Activated T-helper 1 cell treated with anti-CD3 and anti-CD28 coated beads, Interleukin-2, amount 50 U/mL, for 16 hours (primary cell): Measurements from ENCODE around the gene WNT4.
"Not testable (repeated sequence)": the region's sequence is repeated elsewhere in the genome, so short reads cannot be mapped to it uniquely, and the experiment has no call there.

Experiments
- DNase-seq, 2 donors: peaks; one replicate each; pipeline ENCODE4 v3.0.0-alpha.2; 2020; ENCODE audit warnings: low read depth in 1 of 2, low spot score in 1 of 2

WNT4 gene

DNA sequence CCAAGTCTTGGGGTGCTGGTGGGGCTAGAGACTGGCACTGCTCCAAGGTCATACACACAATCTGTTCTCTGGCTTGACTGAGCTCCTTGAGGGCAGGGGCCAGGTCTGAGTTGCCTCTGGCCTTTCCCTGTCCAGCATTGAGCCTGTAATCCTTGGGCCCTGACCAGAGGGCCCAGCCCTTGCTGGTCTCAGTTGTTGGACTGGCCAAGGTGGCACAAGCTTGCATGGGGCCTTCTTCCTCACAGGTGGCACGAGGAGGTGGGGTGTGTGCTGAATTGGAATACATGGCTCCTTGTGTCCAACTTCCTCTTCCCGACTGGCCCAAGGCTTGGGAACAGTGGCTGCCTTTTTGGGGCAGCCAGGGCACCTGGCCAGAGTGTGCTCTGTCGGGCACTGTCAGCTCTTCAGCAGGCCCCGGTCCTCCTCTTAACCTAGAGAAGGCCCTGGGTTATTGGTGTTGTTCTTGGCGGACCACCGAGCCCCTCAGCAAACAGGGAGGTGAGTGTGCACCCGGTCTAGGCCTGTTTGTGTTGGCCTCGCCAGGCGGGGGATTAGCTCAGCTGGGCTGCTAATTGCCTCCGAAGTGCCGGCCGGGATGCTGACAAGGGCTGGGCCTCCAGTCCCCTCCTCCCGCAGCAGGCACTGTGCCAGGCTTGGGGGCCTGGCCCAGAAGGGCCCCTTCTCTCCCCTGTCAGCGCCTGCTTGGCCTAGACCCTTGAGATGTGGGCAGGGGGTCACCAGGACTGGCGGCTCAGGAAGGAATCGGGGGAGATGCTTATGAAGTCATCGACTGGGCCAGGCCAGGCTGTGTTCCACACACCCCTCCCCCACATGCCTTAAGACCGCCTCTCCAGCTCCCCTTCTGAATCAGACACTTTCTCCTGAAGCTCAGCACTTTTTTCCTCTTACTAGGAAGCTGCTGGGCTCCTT lies 28.5 kb downstream of the WNT4 start:
- DNase-seq, result no peak

DNA sequence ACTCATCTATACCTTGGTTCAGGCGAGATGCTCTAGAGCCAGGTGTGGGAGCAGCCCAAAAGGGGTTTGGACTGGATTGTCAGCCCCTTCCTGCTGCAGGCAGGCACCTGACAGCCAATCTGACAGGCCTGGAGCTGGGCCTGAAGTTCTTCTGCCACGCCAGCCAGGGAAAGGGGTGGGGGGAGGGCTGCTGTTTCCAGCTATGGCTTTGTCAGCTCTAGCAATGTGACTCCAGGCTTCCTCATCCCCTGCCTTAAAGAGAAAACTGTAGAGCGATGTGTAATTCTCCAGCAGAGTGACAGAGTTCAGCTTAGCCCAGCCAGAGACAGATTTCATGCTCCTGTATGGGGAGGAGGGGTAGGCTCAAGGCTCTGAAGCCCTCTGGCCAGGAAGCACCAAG lies 30.3 kb downstream of the WNT4 start:
- DNase-seq, result no peak

DNA sequence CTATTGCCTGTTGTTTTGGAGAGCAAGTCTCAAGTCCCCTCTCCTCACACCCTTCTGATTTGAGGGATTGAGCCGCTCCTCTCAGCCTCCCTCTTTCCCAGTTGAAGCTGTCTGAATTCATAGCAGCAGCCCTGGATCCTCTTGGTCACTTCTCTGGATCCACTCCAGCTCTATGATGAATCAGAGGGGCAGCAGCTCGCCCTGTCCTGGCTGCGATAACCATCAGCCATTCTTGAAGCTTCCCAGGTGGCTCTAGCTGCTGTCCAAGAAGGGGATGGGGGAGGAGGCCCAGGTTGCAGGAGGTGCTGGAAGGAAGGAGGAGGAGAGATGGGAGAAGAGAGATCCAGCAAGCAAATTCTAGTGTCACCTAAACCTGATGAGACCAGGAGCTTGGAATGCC lies 31.3 kb downstream of the WNT4 start:
- no peak for DNase-seq

DNA sequence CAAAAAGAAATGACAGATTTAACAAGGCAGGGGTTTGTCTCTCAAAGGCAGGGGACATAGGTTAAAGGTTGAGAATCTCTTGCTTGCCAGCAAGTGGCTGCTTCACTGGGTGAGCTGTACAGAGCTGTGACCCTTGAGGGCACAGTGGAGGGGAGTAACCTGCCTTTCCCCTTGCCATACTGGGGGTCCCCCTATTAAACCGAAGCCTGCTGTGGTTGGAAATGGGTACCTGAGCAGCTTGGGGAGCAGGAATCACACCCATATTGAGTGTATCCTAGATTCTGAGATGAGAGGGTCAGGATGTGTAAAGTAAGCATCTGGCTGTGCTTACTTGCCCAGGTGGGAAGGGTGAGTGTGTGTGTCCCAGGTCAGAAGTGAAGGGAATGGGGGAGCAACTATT lies 31.8 kb downstream of the WNT4 start:
- no peak for DNase-seq

DNA sequence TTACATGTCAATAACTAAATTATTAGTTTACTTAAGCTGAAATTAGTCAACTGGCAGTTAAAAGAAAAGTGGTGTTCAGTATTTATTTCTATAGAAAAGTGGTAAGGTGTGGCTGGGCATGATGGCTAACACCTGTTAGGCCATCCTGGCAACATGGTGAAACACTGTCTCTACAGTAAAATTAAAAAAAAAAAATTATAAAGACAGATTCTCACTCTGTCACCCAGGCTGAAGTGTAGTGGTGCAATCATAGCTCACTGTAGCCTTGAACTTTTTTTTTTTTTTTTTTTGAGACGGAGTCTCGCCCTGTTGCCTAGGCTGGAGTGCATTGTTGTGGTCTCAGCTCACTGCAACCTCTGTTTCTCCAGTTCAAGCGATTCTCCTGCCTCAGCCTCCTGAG lies 32.9 kb downstream of the WNT4 start:
- no peak for DNase-seq

DNA sequence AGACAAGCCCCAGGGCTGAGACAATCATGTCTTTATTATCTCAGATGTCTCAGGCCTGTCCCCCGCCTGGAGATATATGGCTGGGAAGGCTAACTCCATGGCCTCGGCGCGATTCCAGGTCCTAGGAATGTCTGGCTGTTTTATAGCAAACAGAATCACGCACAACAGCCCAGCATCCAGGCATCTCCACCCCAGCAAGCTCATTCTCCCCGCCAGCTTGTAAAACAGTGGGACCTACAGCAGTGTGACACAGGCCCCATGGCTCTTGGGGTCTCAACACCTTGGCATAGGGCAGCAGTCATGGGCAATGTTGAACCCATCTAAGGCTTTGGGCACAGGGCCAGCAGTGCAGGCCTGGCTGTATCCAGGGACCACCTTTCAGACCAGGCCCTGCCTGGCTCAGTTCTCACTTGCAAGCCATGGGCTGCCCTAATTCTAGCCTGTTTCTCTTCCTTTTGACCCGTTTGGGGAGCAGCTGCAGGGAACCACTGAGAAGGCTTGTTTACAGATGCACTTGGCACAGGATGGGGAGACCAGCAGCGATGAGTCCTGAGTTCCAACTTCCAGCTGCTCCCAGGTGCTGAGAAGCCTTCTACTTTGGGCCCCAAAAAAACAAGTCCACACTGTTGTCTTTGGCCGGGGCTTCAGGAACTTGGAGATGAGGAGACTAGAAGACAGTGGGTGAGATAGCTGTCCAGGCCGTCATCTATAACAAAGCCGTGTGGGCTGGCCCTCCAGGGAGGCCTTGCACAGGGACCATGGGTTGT lies 34.4 kb downstream of the WNT4 start:
- DNase-seq, result no peak

DNA sequence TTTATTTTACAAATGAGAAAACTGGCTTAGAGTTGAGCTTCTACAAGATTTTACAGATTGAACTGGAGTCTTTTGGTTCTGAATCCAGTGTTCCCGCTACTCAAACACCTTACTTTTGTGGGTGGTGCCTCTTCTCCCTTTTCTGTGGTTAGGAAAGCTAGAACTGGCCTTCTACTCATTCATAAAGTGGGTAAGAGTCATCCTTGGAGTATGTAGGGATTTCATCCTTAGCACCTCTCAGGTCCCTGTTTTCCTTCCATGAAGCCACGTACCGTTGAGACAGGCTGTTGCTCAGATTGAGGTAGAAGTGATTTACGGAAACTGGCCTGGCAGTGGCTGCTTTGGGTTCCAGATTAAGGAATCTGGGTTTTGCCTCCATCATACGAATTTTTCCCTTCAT lies 35.8 kb downstream of the WNT4 start:
- DNase-seq, result no peak

DNA sequence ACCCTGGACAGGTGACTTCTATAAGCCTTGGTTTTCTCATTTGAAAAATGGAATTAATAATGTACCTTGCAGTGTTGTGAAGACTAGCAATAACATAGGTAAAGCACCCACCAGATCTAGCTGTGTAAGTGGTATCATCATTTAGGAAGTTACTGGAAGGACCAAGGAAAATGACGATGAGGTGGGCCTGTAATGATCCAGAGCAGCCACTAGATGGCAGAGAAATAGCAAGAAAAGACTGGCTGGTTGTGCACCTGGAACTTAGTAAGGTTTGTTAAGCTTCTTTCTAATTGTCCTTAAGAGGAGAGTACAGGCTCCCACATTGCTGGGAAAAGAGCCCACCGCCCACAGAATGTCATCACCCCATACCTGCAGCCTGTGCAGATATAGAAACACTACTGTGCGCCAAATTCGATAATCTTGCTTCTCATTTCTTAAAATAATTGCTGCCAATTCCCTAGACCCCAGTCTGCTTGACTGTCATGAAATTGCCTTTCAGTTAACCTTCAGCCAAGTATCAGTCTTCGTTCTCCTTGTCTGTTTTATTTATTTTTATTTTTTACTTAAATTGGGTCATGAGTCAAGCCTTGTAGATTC lies 37.2 kb downstream of the WNT4 start:
- DNase-seq, result no peak

DNA sequence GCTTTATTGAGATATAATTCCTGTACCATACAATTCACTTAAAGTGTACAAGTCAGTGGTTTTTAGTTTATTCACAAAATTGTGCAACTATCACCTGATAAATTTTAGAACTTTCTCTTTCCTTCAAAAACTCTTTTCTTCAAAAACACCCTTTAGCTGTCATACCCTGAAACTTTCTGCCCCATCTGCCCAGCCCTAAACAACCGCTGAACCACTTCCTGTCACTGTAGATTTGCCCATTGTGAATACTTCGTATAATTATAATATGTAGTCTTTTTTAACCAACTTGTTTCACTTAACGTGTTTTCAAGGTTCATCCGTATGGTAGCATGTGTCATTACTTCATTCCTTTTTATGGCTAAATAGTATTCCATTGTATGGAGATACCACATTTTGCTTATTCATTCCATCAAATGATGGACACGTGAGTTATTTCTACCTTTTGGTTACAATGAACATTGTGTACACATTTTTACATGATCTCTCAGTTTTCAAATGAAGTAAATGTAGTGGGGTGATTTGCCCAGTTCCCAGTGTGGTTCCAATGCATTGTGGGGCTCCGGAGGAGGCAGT lies 37.9 kb downstream of the WNT4 start:
- no peak for DNase-seq

DNA sequence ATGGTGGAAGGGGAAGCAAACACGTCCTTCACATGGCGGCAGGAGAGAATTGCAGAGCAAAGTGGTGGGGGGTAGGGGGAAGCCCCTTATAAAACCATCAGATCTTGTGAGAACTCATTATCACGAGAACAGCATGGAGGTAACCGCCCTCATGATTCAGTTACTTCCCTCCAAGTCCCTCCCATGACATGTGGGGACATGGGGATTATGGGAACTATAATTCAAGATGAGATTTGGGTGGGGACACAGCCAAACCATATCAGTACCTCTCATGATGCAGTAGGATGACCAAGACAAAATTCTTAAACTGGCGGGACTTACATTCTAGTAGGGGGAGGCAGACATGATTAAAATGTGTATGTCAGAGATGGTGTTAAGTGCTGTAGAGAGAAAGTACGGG lies 38.8 kb downstream of the WNT4 start:
- DNase-seq, result no peak

DNA sequence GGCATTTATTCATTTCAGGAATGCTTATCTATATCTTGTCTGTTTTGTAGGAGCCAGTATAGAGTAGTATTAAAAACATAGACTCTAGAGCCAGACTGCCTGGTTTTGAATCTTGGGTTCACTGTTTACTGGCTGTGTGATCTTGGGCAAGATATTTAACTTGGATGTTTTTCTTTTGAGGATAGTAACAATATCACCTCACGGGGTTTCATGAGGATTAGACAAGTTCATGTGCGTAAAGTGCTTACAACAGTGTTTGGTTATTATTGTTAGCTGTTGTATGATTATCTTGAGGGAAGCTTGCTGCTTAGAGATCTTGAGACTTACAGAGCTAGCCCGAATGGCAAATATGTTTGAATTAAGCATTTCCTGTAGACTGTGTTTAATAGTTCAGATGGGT lies 40.2 kb downstream of the WNT4 start:
- DNase-seq, result no peak

DNA sequence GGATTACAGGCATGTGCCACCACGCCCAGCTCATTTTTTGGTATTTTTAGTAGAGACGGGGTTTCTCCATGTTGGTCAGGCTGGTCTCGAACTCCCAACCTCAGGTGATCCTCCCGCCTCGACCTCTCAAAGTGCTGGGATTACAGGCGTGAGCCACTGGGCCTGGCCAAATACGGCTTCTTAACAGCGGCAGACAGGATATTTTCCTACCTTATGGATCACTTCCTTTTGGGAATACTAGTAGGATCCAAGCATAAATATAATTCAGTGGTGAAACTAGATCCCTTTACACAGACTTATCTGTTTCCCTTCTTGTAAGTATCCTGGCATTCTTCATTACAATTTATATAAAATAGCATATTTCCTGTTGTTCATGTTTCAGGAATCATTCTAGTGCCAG lies 40.9 kb downstream of the WNT4 start:
- DNase-seq, result no peak

DNA sequence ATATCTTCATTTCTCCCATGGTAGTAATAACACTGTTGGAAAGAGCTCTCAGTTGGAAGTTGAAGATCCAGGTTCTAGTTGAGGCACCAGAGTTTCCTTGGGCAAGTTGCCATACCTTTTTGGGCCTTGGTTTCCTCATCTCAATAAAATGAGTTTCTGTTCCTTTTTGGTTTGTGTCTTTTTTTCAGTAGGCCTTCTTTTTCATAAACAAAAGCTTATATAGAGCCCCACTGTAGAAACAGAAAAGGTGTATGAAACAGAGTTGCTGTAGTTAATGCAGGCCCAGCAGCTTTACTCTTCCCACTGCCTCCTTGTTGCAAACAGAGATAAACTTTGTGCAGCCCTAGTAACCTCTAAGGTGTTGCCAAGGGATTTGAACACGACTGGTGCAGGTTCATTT lies 41.7 kb downstream of the WNT4 start:
- no peak for DNase-seq

DNA sequence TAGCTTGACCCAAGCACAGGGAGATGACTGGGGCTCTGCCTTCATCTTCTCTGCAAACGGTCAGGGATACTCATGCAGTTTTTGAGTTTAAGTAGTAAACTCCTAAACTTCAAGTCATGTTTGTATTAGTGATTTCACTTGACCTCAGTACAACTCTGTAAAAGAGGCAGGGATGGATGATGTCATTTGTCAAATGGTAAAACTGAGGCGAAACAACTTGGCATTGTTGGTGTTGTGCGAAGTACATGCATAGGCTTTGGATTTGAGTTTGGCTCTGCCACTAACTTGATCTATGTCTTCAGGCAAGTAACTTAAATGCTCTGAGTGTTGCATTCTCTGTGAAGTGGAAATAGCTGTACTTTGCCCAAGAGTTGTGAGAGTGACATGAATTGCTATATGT lies 42.7 kb downstream of the WNT4 start:
- no peak for DNase-seq

DNA sequence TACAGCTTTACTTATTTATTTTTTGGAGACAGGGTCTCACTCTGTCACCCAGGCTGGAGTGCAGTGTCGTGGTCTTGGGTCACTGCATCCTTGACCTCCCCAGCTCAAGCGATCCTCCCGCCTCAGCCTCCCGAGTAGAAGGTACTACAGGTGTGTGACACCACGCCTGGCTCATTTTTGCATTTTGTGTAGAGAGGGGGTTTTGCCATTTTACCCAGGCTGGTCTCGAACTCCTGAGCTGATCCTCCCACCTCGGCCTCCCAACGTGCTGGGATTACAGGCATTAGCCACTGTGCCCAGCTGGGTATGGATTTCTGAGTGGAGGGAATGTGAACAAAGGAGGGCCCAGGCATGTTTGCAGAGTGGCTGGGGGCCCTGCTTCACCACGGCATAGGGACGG lies 44.1 kb downstream of the WNT4 start:
- DNase-seq, result no peak

DNA sequence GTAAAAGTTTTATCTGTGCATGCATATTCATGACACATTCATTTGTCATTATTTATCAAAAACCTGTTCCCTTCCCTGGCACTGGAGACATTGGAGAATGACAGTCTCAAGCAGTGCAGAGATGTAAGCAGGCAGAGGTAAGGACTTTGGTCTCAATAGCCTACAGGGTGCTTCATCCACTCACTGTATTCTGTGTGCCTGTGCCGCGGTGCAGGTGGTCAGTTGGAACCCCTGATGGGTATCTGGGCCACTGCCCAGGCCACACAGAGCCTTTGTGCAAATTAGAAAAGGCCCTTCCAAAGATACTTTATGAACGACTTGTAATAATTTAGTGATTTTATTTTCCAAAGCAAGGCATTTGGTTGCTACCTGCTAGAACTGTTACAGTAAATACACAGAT lies 46.4 kb downstream of the WNT4 start:
- DNase-seq, result no peak

DNA sequence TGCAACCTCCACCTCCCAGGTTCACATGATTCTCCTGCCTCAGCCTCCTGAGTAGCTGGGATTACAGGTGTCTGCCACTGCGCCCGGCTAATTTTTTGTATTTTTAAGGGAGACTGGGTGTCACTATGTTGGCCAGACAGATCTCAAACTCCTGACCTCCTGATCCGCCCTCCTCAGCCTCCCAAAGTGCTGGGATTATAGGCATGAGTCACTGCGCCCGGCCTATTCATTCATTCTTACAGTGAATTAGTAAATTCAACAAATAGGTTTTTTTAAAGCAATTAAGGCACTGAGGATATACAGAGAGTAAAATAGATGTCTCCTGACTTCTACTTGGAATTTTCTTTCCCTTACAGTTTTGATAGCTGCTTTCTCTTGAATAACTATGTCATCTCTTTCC lies 46.9 kb downstream of the WNT4 start:
- no peak for DNase-seq

DNA sequence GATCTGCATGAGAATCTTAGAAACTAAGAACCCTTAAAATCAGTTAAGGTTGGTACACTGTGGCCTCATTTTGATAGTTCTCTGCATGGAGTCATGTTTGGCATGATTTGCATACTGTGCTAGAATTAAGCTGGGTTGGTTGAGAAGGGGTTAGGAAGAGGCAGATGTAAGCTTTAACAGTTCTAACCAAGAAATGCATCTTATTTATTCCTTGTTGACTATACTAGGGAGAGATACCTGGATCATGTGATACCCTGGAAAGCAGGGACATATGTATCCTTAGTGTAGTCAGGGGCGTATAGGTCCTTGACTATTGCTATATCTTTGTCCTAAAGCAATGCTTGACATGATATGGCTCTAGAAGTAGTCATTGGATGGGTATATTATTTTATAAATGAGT lies 49.4 kb downstream of the WNT4 start:
- DNase-seq, result no peak

DNA sequence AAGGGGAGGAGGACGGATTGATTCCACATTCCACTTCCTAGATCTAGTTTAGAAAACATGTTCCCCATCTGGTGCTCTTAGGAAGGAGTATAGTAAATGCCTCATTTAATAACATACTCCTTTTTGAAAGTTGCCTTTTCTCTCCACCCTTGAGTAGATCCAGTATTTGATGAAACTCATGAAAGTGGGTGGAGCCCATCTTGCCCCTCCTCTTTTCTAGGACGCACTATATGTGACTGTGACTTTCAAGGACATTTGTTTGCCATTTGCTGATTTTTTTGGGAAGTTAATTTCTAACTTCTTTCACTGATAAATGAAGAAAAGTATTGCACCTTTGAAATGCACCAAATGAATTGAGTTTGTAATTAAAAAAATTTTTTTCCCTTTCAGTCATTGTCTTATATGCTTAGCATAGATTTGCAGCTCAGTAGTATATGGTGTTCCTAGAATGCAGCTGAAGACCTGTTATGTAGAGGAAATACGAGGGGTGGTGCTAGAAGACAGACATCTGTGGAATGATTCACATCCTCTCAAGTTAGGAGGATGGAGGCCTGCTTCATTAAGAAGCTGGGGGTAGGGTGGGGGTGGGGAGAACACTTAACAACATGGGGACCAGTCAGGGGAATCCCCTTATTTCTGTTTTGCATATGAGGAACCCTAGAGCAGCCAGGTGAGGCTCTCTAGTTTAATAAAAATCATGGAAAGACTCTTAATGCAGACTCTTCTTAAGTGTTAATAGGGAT lies 50.7 kb downstream of the WNT4 start:
- not testable (repeated sequence) for DNase-seq

DNA sequence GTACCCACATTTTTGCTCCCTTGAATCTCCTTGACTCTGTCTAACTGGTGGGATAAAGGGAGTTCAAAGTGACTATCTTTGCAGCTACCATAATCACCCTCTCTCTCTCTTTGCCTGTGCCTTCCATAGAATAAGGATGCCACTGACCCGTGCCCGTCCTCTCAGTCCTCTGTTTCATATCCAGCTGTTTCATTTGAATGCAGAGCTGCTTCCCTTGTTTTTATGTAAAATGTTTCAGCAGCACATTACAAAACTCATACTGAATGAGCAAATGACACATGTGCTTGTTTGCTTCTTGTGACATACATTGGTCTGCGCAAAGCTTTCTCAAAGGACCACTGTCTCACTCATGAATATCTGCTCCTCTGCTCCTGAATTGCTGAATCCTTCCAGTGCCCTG lies 52.0 kb downstream of the WNT4 start:
- DNase-seq, result no peak

DNA sequence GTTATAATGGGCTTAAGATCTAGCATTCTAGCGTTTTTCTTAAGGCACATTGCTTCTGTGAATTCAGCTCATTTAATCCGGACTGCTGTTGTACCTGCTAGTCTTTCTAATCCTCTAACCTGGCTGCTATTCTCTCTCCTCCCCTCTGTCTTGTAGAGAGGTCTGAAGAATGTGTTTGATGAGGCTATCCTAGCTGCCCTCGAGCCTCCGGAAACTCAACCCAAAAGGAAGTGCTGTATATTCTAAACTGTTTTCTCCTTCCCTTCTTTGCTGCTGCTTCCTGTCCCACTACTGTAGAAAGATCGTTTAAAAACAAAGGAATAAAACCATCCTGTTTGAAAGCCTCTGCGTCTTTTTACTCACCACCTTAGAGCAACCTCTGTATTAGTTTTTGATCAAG lies 53.1 kb downstream of the WNT4 start:
- DNase-seq, result no peak
